GM19099 (cell line): ENCODE data around the gene PCDHA1.

Experiments used
- POLR2A ChIP-seq: IDR thresholded peaks from 3 replicates; pipeline ENCODE4 v1.6.1; 2011; ENCODE audit warnings: low read depth; ENCODE audit not compliant: insufficient read length; ENCODE audit errors: extremely low read depth

The PCDHA1 gene

DNA sequence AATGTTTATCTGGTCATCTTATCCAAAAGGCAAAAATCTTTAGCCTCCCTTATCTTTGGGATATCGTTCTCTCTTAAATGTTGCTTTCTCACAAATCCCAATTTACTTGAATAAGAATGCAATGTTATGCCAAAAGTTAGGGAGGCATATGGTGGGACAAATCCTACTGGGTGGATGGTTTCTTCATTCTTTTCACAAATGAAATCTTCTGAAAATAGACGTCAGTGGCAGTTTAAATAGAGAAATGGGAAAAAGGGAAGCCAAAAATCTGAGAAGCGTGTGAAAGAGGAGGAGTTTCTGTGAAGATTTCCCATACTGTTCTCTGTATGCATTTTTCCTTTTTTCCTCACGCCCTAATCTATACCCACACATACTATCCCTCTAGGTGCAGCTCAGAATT is 137.7 kb downstream of the PCDHA1 start:
- TF ChIP-seq POLR2A: no peak

DNA sequence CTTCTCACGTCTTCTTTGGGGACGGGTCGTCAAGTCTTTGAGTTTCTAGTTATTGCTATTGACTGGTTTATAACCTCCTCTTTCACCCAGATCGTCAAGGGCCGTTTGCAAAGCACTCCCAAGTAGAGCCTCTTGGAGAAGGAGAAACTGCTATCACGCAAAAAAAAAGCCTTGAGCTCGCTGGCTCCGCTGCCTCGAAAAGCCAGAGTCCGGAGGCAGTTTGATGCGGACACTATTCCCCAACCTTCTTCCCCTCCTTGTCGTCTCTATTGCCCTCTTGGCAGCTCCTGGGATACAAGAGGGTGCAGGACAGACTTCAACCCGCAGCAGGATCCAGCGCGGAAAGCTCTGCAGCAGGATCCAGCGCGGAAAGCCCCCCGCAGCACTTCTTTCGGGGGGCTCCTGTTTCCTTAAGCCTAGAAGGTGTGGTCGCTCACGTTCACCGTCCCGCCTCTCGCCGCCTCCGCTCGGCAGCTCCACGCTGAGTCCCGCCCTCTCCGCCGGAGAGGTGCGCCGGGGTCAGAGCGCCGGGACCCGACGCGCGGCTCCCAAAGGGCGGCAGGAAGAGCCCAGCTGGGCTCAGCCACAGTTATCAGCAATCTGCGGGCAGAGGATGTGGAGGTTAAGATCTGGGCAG is 140.0 kb downstream of the PCDHA1 start, which contains the start of gene PCDHAC1:
TSS of gene PCDHAC1 (plus strand) at position 494 of the 637 bp plus-strand sequence. CDS start 594 bp downstream, outside the sequence.
- no peak for TF ChIP-seq POLR2A

DNA sequence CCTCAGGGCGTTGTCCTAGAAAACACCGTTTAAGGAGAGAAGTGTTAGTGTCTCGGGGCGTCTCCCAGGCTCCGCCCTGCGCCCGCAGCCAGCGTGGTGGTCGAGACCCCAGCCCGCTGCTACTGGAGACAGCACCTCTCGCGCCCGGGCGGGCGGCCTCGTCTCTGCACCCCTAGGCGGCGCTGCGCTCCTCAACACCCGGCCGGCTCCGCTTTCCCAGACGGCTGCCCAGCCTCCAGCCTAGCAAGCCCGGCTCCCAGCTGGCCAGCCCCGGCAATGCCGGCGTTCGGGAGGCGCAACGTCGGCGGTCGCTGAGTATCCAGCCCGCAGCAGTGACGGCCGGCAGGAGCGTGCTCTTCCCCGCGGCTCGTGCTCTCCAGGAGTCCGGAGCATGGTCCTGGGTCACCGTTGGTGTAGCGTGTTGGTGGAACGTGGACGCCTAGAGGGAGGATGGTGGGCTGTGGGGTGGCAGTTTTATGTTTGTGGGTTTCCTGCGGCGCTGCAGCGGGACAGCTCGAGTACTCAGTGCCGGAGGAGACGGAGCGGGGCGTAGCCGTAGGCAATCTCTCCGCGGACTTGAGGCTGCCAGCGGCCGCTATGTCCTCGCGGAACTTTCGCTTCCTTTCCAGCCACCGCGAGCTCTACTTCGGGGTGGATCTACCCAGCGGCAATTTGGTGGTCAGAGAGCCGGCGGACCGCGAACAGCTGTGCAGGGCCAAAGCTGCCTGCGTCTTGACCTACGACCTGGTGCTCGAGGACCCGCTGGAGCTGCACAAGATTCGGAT is 140.7 kb downstream of the PCDHA1 start:
- no peak for TF ChIP-seq POLR2A

DNA sequence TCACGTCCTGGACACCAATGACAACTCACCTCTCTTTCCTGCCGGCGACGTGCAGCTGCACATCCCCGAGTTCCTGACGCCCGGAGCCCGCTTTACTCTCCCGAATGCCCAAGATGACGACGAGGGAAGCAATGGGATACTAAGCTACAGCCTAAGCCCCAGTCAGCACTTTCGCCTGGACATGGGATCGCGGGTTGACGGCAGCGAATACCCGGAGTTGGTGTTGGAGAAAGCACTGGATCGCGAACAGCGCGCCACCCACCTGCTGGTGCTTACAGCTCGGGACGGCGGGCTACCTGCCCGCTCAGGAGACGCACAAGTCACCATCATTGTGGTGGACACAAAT is 141.3 kb downstream of the PCDHA1 start:
- no peak for TF ChIP-seq POLR2A

DNA sequence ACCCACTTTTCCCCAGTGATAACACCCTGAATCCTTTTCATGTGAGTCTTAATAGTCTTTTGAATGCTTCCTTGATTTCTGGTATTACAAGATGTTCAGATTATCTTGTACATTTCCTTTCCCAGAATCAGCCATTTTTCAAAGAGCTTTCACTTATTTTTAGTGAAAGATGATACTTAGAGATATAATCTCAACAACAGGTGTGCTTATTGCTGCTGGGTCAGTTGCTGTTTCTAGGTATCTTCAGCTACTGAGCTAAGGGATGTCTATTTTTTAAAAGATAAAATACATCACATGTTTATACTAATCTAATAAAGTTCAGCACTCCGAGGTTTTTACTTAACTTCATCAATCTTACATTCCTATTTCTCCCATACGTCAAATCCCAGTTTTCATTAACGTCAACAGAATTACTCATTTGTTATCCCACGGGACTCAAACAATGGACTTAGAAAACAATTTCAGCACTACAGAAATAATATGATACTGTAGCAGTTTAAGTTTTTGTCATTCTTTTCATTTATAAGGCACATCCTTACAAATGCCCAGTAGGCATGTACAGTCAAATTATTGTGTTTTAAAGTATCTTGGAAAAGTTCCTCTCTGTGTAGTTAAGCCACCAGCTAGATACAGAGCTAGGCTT is 149.1 kb downstream of the PCDHA1 start:
- TF ChIP-seq POLR2A: no peak

DNA sequence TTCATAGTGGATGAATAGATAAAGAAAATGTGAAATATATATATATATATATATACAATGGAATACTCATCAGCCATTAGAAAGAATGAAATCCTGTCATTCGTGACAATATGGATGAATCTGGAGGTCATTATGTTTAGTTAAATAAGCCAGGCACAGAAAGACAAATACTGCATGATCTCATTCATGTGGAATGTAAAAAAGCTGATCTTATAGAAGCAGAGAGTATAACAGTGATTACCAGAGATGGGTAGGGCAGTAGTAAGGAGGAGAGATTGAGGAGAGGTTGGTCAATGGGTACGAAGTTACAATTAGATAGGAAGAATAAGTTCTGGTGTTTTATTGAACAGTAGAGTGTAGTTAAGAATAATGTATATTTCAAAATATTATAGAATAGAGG is 160.6 kb downstream of the PCDHA1 start:
- no peak for TF ChIP-seq POLR2A

DNA sequence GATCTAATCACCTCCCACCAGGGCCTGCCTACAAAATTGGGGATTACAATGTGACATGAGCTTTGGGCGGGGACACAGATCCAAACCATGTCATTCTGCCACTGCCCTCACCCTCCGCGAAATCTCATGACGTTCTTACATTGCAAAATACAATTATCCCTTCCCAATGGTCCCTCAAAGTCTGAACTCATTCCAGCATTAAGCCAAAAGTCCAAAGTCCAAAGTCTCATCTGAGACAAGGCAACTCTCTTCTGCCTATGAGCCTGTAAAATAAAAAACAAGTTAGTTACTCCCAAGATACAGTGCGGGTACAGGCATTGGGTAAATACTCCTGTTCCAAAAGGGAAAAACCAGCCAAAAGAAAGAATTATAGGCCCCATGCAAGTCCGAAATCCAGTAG is 165.7 kb downstream of the PCDHA1 start:
- TF ChIP-seq POLR2A: no peak

DNA sequence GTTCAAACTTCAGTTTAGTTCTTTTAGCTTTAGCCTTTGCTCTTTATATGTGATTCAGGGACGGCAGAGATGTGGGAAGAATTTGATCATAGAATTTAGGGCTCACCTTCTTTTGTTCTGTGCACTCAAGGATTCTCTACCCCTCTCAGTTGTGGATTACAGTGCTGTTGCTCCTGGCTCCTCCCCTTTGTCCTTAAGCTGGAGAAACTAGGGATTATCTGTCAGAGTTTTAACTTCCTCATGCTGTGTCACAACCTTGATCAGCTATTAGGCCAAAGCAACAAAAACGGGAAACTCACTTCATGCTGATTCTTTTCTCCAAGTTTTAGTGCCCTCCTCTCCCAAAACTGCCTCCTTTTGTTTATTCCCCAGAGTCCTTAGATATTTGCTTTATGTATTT is 167.3 kb downstream of the PCDHA1 start:
- TF ChIP-seq POLR2A: no peak

DNA sequence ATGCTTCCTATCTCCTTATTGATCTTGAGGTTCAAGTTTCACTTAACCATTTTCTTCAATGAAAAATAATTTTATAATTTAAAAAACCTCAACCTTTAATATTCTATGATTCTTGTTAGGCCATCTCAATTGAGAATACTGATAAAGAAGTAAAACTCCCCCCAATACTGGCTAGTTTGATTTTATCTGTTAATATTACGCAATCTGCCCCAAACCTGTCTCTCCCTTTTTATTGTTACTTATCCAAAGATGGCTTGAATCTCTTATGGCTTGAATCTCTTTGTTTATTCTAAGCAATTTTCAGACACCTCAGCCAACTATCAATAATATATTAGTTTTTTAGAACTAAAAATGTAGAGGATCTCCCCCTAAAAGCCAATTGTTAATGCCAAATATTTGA is 176.2 kb downstream of the PCDHA1 start:
- TF ChIP-seq POLR2A: no peak

DNA sequence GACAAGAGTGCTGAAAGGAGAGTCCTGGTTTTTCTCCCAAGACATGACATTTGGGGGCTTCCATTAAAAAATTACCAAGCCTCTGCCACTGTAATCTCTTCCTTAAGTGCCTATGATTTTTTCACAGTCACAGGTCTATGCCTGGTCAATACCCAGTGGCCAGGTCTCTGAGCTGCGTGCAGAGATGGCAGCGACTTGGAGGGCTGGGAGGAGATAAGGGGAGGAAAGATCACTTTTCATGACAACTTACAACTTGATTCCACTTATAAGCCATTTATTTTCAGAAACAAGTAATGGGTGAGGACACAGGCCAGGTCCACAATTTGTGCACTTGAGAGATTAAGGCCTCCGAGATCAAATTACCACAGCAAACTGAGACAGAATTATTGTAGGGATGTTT is 178.4 kb downstream of the PCDHA1 start:
- TF ChIP-seq POLR2A: no peak

DNA sequence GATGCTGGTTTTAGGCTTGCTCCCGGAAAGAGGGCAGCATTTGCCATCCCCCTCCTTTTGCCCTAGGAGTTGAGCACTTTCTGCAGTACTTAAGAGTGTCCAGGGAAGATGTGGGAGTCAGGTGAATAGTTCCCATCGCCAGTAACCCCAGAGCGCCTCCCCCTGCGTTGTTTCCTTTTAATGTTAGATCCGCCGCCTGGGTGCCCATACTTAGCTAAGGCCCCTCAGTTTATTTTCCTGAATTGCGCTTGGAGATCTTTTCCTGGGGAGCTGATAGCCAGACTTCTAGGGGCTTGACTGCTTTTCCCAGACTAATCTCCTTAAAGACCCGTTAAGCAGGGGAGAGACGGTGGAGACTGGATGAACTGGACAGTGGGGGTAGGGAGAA is 180.0 kb downstream of the PCDHA1 start:
- TF ChIP-seq POLR2A: no peak

DNA sequence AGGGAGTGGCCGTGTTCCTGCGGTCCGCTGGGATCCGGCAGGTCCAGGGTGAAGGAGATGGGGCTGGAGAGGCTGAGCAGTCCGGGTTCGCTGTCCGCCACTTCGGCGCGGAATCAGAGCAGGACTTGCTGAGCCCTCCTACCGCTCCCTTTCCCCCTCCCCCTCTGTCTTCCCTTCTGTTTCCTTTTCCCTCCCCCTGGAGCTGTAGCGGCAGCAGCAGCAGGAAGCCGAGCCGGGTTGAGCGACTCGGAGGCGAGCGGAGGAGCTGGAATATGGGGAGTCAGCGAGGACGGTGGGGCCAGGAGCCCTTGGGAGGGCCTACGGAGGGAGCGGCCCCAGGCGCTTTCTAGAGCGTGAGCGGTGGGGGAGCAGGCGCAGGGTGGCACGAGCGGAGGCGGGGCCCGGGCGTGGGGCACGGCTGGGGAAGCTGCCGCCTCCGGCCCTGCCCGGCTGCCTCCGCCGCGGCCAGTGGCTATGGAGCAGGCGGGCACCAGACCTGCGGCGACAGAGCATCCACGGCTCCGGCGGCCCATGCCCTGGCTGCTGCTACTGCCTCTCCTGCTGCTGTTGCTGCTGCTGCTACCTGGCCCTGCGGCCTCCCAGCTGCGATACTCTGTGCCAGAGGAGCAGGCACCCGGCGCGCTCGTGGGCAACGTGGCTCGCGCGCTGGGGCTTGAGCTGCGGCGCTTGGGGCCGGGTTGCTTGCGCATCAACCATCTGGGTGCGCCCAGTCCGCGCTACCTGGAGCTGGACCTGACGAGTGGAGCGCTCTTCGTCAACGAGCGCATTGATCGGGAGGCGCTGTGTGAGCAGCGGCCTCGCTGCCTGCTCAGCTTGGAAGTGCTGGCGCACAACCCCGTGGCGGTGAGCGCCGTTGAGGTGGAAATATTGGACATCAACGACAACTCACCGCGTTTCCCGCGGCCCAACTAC is 180.6 kb downstream of the PCDHA1 start, which contains the start of gene PCDHAC2:
TSS of gene PCDHAC2 (plus strand) at position 184 of the 933 bp plus-strand sequence. CDS start at position 475, 291 bp downstream.
- TF ChIP-seq POLR2A: no peak

DNA sequence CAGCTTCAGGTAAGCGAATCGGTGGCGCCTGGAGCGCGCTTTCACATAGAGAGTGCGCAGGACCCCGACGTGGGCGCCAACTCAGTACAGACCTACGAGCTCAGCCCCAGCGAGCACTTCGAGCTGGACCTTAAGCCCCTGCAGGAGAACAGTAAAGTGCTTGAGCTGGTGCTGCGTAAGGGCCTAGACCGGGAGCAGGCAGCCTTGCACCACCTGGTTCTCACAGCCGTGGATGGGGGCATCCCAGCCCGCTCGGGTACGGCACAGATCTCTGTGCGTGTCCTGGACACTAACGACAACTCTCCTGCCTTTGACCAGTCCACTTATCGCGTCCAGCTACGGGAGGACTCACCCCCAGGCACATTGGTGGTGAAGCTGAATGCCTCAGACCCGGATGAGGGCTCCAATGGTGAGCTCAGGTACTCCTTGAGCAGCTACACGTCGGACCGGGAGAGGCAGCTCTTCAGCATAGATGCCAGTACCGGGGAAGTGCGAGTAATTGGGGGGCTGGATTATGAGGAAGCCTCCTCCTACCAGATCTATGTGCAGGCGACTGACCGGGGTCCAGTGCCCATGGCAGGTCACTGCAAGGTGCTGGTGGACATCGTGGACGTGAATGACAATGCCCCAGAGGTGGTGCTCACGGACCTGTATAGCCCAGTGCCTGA is 181.4 kb downstream of the PCDHA1 start:
- TF ChIP-seq POLR2A: no peak

DNA sequence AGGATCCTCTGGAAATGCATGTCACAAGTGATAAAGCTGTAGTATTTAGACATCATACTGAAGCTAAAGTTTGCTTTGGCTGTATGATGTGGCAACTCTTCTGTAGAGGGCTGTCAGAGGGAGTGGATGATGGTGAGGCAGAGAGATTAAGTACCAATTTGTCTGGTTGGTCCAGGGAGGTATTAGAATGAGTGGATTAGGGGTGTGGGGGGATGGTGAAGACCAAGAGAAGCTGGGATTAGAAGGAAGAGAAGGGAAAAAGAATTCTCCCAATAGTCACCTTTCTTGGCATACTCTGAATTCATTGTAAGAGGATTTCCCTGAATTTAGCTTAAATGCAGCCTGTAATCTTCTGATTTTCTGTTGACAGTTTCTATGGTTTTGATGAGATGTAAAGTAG is 183.9 kb downstream of the PCDHA1 start:
- TF ChIP-seq POLR2A: no peak
